ENCODE results near the gene WDR1. TPM values are rescaled to one million over a fixed set of nuclear protein-coding genes. Genes with fewer than 3 reads are reported as not detected.
A peak's percentile ranks its signal among the peaks of the same experiment; 100 is the strongest.

The WDR1 gene
- total RNA-seq, 3 donors from 2014 or later (not counting 1 experiment from before 2014, with no cell fraction given) = 411 to 477 (median 468) TPM

- no peaks in the 10 kb centered on the region for H3K9me3 Mint-ChIP-seq
- H3K27me3 ChIP-seq (ENCODE audit: control insufficient read depth, insufficient read depth, low read length) = no peaks in the 10 kb centered on the region
- WGBS (ENCODE audit: insufficient coverage) = 46% methylated on average over 19 of the region's 19 CpGs
- H3K27me3 Mint-ChIP-seq (ENCODE audit: low read depth in 2 of 2) = no peaks in the 10 kb centered on the region
- no peak for ATAC-seq
- H3K4me3 ChIP-seq (ENCODE audit: low read length) = no peak overlapping the region
- DNase-seq = no peak
- peaks cover 56 to 67% of the 10 kb centered on the region in 2 donors for H3K4me1 Mint-ChIP-seq
- H3K36me3 Mint-ChIP-seq = no peaks in the 10 kb centered on the region
- peak overlapping the region; percentile 75 for H3K4me3 Mint-ChIP-seq
- peaks cover 73% of the 10 kb centered on the region for H3K4me1 ChIP-seq (ENCODE audit: control insufficient read depth, insufficient read depth, low read length)
- intact Hi-C loops (cut with micrococcal nuclease) = loop anchor here (10.0 kb wide), 1 partner anchor 78 kb away; no protein-coding TSS in a partner anchor
- peak overlapping the region; percentile 88 to 99 for H3K27ac Mint-ChIP-seq
- peak overlapping the region; percentile 79 for H3K27ac ChIP-seq (ENCODE audit: low read length)
- H3K36me3 ChIP-seq (ENCODE audit: control insufficient read depth, insufficient read depth, low read length) = peaks cover 81% of the 10 kb centered on the region
- no peak for TF ChIP-seq CTCF (IDR thresholded peaks at IDR 0.05)
- H3K9me3 ChIP-seq (ENCODE audit: control insufficient read depth, insufficient read depth, low read length) = no peaks in the 10 kb centered on the region
Measured at GRCh38 chr4:10092481-10093270, 23.9 kb downstream of the WDR1 start.

- peak overlapping the region; percentile 75 for H3K4me3 Mint-ChIP-seq
- DNase-seq (no peak), ATAC-seq (no peak)
- intact Hi-C loops (cut with micrococcal nuclease) = loop anchor here (10.0 kb wide), 1 partner anchor 77 kb away; no protein-coding TSS in a partner anchor
- no peak overlapping the region for H3K4me3 ChIP-seq (ENCODE audit: low read length)
- no peak for TF ChIP-seq CTCF (IDR thresholded peaks at IDR 0.05)
- H3K4me1 ChIP-seq (ENCODE audit: control insufficient read depth, insufficient read depth, low read length) = peaks cover 62% of the 10 kb centered on the region
- H3K27me3 ChIP-seq (ENCODE audit: control insufficient read depth, insufficient read depth, low read length) = no peaks in the 10 kb centered on the region
- H3K4me1 Mint-ChIP-seq = peaks cover 46 to 62% of the 10 kb centered on the region in 2 donors
- no peaks in the 10 kb centered on the region for H3K9me3 ChIP-seq (ENCODE audit: control insufficient read depth, insufficient read depth, low read length)
- H3K27ac ChIP-seq (ENCODE audit: low read length) = peak overlapping the region; percentile 79
- H3K9me3 Mint-ChIP-seq = no peaks in the 10 kb centered on the region
- peak overlapping the region; percentile 88 to 99 for H3K27ac Mint-ChIP-seq
- no peaks in the 10 kb centered on the region for H3K27me3 Mint-ChIP-seq (ENCODE audit: low read depth in 2 of 2)
- 93% methylated on average over 19 of the region's 19 CpGs for WGBS (ENCODE audit: insufficient coverage)
- H3K36me3 Mint-ChIP-seq = no peaks in the 10 kb centered on the region
- peaks cover 81% of the 10 kb centered on the region for H3K36me3 ChIP-seq (ENCODE audit: control insufficient read depth, insufficient read depth, low read length)
Measured at GRCh38 chr4:10091531-10092181, 24.9 kb downstream of the WDR1 start.

- Mint-ChIP-seq H3K4me1 (peaks cover 36 to 56% of the 10 kb centered on the region in 2 donors), H3K27ac (peak overlapping the region; percentile 64 to 88), H3K27me3 (ENCODE audit: low read depth in 2 of 2) (no peaks in the 10 kb centered on the region), H3K36me3 (no peaks in the 10 kb centered on the region), H3K9me3 (no peaks in the 10 kb centered on the region), H3K4me3 (no peak overlapping the region)
- 88% methylated on average over 21 of the region's 21 CpGs for WGBS (ENCODE audit: insufficient coverage)
- intact Hi-C loops (cut with micrococcal nuclease) = loop anchor here (10.0 kb wide), 1 partner anchor 76 kb away; no protein-coding TSS in a partner anchor
- no peak overlapping the region for H3K4me3 ChIP-seq (ENCODE audit: low read length)
- H3K36me3 ChIP-seq (ENCODE audit: control insufficient read depth, insufficient read depth, low read length) = peaks cover 84% of the 10 kb centered on the region
- no peak for DNase-seq
- H3K9me3 ChIP-seq (ENCODE audit: control insufficient read depth, insufficient read depth, low read length) = no peaks in the 10 kb centered on the region
- H3K4me1 ChIP-seq (ENCODE audit: control insufficient read depth, insufficient read depth, low read length) = peaks cover 52% of the 10 kb centered on the region
- TF ChIP-seq CTCF (IDR thresholded peaks at IDR 0.05) = no peak
- no peak overlapping the region for H3K27ac ChIP-seq (ENCODE audit: low read length)
- ATAC-seq = no peak
- no peaks in the 10 kb centered on the region for H3K27me3 ChIP-seq (ENCODE audit: control insufficient read depth, insufficient read depth, low read length)
Measured at GRCh38 chr4:10090467-10091250, 25.9 kb downstream of the WDR1 start.

Measured in natural killer cell (primary cell).